Sigmoid colon (tissue), 7 donors: ENCODE measurements around the gene SLC4A11. TPM values are rescaled to one million over a fixed set of nuclear protein-coding genes. Genes with fewer than 3 reads are reported as not detected.

Experiments
- DNase-seq: peaks from one replicate; pipeline ENCODE4 v3.0.0-alpha.2; 2019
- H3K27ac ChIP-seq, 4 donors: fragments of 200-600 bp; sonication (generic); one replicate each; pipeline ENCODE4 v1.5.1; 2016 to 2019; ENCODE audit warnings: mild to moderate bottlenecking in 1 of 4
- H3K27me3 ChIP-seq, 3 donors: fragments of 200-600 bp; sonication (generic); one replicate each; pipeline ENCODE4 v1.5.1; 2019; ENCODE audit warnings: mild to moderate bottlenecking in 1 of 3
- H3K36me3 ChIP-seq, 4 donors: fragments of 200-600 bp; sonication (generic); one replicate each; pipeline ENCODE4 v1.5.1; 2016 to 2019
- H3K4me1 ChIP-seq, 4 donors: fragments of 200-600 bp; sonication (generic); one replicate each; pipeline ENCODE4 v1.5.1; 2017 to 2019
- H3K4me3 ChIP-seq, 4 donors: fragments of 200-600 bp; sonication (generic); one replicate each; pipeline ENCODE4 v1.5.1; 2017 to 2019; ENCODE audit warnings: mild to moderate bottlenecking in 2 of 4, moderate library complexity in 1 of 4
- H3K9me3 ChIP-seq, 4 donors: fragments of 200-600 bp in 3 of 4; sonication (generic) in 3 of 4; one replicate each; pipeline versions ENCODE4 v1.5.1 to v1.6.1; 2013 to 2019
- EP300 ChIP-seq, 4 donors: sonication (generic); formaldehyde crosslinking; IDR thresholded peaks; one replicate each; pipeline ENCODE4 v1.6.1; 2017; ENCODE audit warnings: antibody characterized with exemption in 4 of 4
- POLR2A ChIP-seq, 2 donors: fragments of 450-650 bp; IDR thresholded peaks; one replicate each; pipeline ENCODE4 v1.6.1; 2016; ENCODE audit warnings: antibody characterized with exemption in 2 of 2, mild to moderate bottlenecking in 2 of 2, moderate library complexity in 2 of 2
- POLR2AphosphoS5 ChIP-seq, 4 donors: sonication (generic); formaldehyde crosslinking; IDR thresholded peaks; one replicate each; pipeline ENCODE4 v1.6.1; 2017; ENCODE audit warnings: antibody characterized with exemption in 4 of 4
- WGBS, 2 donors: extraction: QIAGEN DNeasy Blood & Tissue Kit; methylation state at CpG; one replicate each; pipeline ENCODE4 v1.1.7; 2013; 5-methylcytosine and 5-hydroxymethylcytosine counted together
- intact Hi-C: fragments of 100-400 bp; cut with DNase I; formaldehyde crosslinking; loops from one replicate; pipeline ENCODE4 v1.15.1; 2023
- polyA plus RNA-seq, 3 donors: library from polyadenylated mRNA; stranded (reverse); fragments of 200-250 nt; gene quantifications; one replicate each; pipeline ENCODE4 v1.2.3, GENCODE V29; 2013
- total RNA-seq, 4 donors: library from RNA; depleted of rRNA; stranded (reverse); fragments of >200 nt; gene quantifications; one replicate each; pipeline ENCODE4 v1.1.0, GENCODE V29; 2016
- TF ChIP-seq, protein P1 (sequence below), 4 experiments: fragments of 450-650 bp in 3 of 4; fragments of 200-600 bp in 1 of 4; IDR thresholded peaks; one replicate each; pipeline ENCODE4 v1.5.1; 2016 to 2019; ENCODE audit warnings: antibody characterized with exemption in 4 of 4, mild to moderate bottlenecking in 3 of 4, moderate library complexity in 2 of 4
- donor health status: healthy with polysubstance abuse.
- donor health status: Bipolar disorder and iron deficiency.
- donor health status: healthy.

SLC4A11 gene
- total and polyA plus RNA-seq, 7 donors = 0.36 to 2.1 TPM; not detected in 5

DNA sequence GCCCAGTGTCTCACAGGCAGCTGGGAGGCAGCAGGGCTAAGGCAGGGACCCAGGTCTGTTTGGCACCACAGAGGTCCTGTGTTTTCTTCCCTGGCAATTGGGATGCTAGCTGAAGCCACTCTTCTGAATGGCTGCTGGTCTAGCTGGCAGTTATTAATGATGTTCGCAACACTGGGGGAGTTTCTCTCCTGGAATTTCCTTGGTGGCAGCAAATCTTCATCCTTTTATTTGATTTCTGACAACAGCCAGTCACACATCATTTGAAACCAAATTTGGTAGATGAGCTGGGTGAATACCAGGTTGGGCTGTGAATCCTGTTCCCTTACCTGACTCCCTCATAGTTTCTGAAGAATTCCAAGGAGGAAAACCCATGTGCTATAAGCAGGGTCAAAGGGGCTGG is 40.8 kb upstream of the SLC4A11 start:
- H3K4me3 ChIP-seq = no peak overlapping the region
- H3K27ac ChIP-seq = no peak overlapping the region
- H3K4me1 ChIP-seq = no peaks in the 10 kb centered on the region
- H3K27me3 ChIP-seq = no peaks in the 10 kb centered on the region
- H3K9me3 ChIP-seq = no peaks in the 10 kb centered on the region
- WGBS, 2 donors = 98 to 100% methylated on average over 1 of the region's 1 CpG
- TF ChIP-seq EP300 (IDR thresholded peaks at IDR 0.05) = no peak
- no peak for TF ChIP-seq POLR2A (IDR thresholded peaks at IDR 0.05)
- TF ChIP-seq POLR2AphosphoS5 (IDR thresholded peaks at IDR 0.05) = no peak
- TF ChIP-seq, protein P1, sequence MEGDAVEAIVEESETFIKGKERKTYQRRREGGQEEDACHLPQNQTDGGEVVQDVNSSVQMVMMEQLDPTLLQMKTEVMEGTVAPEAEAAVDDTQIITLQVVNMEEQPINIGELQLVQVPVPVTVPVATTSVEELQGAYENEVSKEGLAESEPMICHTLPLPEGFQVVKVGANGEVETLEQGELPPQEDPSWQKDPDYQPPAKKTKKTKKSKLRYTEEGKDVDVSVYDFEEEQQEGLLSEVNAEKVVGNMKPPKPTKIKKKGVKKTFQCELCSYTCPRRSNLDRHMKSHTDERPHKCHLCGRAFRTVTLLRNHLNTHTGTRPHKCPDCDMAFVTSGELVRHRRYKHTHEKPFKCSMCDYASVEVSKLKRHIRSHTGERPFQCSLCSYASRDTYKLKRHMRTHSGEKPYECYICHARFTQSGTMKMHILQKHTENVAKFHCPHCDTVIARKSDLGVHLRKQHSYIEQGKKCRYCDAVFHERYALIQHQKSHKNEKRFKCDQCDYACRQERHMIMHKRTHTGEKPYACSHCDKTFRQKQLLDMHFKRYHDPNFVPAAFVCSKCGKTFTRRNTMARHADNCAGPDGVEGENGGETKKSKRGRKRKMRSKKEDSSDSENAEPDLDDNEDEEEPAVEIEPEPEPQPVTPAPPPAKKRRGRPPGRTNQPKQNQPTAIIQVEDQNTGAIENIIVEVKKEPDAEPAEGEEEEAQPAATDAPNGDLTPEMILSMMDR (IDR thresholded peaks at IDR 0.05) = no peak
- H3K36me3 ChIP-seq = peaks cover 37 to 92% (median 55%) of the 10 kb centered on the region in 4 donors
- intact Hi-C loops = no loop called here
- no peak for DNase-seq

DNA sequence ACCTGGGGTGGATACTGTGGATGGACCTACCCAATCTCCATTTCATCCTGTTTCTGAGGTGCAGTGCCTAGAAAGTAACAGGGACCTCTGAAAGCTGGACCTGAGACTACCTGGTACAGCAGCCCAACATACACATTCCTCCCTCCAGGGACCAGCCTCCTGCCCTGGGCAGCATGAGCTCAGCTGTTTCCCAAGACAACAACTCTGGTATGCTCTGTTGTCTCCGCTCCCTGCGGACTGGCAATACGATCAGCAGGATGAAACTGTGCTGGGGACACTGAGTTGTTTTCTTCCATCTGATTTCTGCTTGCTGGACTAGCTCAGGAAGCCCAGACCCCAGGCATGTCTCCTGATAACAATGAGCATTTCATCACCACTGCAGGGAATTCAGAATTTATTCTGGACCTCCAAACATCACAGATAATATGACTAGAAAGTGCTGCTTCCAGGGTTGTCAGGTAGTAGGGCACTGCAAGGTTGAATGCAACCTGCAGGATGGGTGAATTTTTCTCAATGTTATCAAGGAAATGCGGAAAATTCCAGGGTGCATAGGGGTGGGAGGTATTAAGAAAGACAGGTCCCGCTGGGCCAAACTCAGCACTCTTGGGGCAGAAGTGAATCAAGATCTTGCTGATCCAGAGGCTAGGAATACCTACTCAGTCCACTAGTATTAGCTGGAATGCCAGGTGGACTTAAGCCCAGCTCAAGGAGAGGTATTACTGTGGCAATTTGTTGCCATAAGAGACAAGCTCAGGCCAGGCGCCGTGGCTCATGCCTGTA is 38.9 kb upstream of the SLC4A11 start:
- 93 to 96% methylated on average over 7 of the region's 7 CpGs for WGBS, 2 donors
- DNase-seq = no peak
- Histone ChIP-seq H3K4me1 (no peaks in the 10 kb centered on the region), H3K9me3 (no peaks in the 10 kb centered on the region), H3K27me3 (no peaks in the 10 kb centered on the region), H3K4me3 (no peak overlapping the region), H3K36me3 (peaks cover 32 to 98% (median 61%) of the 10 kb centered on the region in 4 donors), H3K27ac (no peak overlapping the region)
- TF ChIP-seq POLR2AphosphoS5 (IDR thresholded peaks at IDR 0.05) (no peak), POLR2A (IDR thresholded peaks at IDR 0.05) (no peak), EP300 (IDR thresholded peaks at IDR 0.05) (no peak)
- TF ChIP-seq, protein P1 (IDR thresholded peaks at IDR 0.05) = no peak
- intact Hi-C loops = no loop called here

DNA sequence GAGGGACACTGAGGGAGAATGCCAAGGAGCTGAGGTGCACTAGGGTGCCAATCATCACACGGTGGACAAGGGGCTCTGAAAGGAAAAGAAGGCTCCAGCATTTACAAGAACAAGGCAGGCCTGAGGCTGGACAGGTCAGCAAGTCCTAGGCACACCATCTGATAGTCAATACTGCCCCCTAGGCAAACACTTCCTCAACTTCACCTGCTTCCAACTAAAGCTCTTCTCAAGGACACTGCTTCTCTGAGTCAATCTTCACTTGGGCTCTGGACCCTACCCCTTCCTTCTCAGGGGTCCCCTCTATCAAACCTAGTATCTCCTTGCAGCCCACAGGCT is 37.7 kb upstream of the SLC4A11 start:
- Histone ChIP-seq H3K4me3 (no peak overlapping the region), H3K4me1 (no peaks in the 10 kb centered on the region), H3K27ac (no peak overlapping the region), H3K9me3 (no peaks in the 10 kb centered on the region), H3K27me3 (no peaks in the 10 kb centered on the region), H3K36me3 (peaks cover 32 to 98% (median 57%) of the 10 kb centered on the region in 4 donors)
- DNase-seq = no peak
- intact Hi-C loops = no loop called here
- TF ChIP-seq, protein P1 (IDR thresholded peaks at IDR 0.05) = no peak
- TF ChIP-seq EP300 (IDR thresholded peaks at IDR 0.05) (no peak), POLR2AphosphoS5 (IDR thresholded peaks at IDR 0.05) (no peak), POLR2A (IDR thresholded peaks at IDR 0.05) (no peak)
- WGBS, 2 donors = 38 to 67% methylated on average over 1 of the region's 1 CpG

DNA sequence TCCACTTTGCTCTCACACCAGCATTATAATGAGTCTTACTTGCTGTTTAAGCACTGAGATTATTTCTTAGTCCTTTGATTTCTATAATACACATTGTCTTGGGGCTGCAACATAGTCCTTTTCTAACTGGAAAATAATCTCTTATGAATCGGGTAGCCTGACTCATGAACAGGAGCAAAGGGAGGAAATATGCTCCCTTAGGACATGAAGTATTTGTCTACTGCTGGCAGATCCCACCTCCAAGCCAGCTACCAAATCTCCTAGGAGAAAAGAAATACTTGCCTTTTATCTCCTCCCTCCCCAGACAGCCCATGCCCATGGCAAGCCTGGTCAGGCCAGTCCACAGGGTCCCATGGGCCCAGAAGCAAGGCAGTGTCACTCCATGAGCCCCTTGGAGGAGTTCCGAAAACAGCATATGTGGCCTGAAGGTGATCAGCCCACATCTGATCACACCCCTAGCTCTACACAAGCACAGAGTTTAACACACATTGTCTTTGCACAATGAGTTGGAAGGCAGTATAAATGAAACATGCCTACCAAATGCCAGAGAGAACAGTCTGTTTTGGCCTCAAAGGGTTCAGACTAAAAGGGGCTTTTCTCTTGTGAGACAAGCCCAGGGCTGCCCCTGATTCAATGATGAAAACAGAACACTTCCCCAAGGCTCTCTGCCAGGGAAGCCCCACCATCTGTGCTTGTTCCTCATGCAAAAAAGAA is 37.1 kb upstream of the SLC4A11 start:
- intact Hi-C loops = no loop called here

More for the DNA sequence above, 37.1 kb upstream of the SLC4A11 start:
- WGBS, 2 donors = 91 to 96% methylated on average over 2 of the region's 2 CpGs
- H3K4me3 ChIP-seq = no peak overlapping the region
- no peaks in the 10 kb centered on the region for H3K9me3 ChIP-seq
- TF ChIP-seq EP300 (IDR thresholded peaks at IDR 0.05) (no peak), POLR2AphosphoS5 (IDR thresholded peaks at IDR 0.05) (no peak), POLR2A (IDR thresholded peaks at IDR 0.05) (no peak)
- TF ChIP-seq, protein P1 (IDR thresholded peaks at IDR 0.05) = no peak
- DNase-seq = no peak
- no peak overlapping the region for H3K27ac ChIP-seq
- H3K27me3 ChIP-seq = no peaks in the 10 kb centered on the region
- no peaks in the 10 kb centered on the region for H3K4me1 ChIP-seq
- H3K36me3 ChIP-seq = peaks cover 32 to 98% (median 51%) of the 10 kb centered on the region in 4 donors
